ENCODE results near the gene SSH3.
A peak's percentile ranks its signal among the peaks of the same experiment; 100 is the strongest.

Gene SSH3

GRCh38 chr11:67274768-67275605 is 28.3 kb upstream of the SSH3 start:
- Mint-ChIP-seq H3K4me3 (peak overlapping the region; percentile 70), H3K27me3 (no peaks in the 10 kb centered on the region), H3K36me3 (peaks cover 62% of the 10 kb centered on the region), H3K9me3 (no peaks in the 10 kb centered on the region), H3K4me1 (peaks cover 100% of the 10 kb centered on the region), H3K27ac (peak overlapping the region; percentile 96)
- ATAC-seq = no peak

DNA sequence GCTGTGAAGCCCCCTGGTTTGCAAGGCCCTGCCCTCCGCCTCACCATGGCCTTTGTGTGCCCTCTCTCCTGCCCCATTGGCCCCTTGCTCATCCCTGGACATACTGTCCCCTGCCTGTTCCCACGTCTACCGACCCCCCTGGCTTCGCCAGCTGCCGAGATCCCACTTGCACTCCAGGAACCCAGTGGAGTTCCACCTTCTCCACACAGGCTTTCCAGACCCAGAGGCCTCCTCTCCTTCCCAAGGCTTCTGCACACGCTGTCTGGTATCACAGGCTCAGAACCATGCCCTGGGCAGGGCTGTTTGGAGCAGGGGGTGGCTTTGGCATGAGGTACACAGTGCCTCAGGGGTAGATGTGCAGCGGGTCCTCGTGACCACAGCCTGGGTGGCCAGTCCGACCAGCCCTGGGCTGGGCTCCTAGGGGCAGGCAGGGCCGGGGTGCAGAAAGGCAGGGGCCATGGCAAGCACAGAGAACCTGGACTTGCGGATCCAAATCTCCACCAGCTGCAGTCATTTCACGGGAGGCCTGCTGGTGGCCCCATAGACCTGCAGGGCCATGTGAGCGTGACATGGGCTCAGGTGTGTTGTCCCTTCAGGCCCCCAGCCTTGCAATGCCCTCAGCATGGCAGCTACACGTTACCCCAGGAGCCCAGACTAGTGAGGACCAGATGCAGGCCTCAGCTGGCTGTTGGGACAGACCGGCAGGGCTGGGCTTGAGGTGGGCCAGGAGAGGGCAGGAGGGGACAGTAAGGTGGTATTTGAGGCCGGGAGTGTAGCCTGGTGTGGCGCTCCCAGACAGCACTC is 27.5 kb upstream of the SSH3 start:
- peak overlapping the region; percentile 96 for H3K27ac Mint-ChIP-seq
- peaks cover 62% of the 10 kb centered on the region for H3K36me3 Mint-ChIP-seq

GRCh38 chr11:67276781-67277230 is 26.5 kb upstream of the SSH3 start:
- Mint-ChIP-seq H3K36me3 (peaks cover 57% of the 10 kb centered on the region), H3K27me3 (no peaks in the 10 kb centered on the region), H3K4me1 (peaks cover 87% of the 10 kb centered on the region), H3K4me3 (peak overlapping the region; percentile 68), H3K9me3 (no peaks in the 10 kb centered on the region), H3K27ac (peak overlapping the region; percentile 96)
- peak; percentile 39 for ATAC-seq

More for the DNA sequence above, 27.5 kb upstream of the SSH3 start:
- H3K4me1 Mint-ChIP-seq = peaks cover 96% of the 10 kb centered on the region
- no peak for ATAC-seq
- peak overlapping the region; percentile 52 for H3K4me3 Mint-ChIP-seq
- H3K9me3 Mint-ChIP-seq = no peaks in the 10 kb centered on the region
- no peaks in the 10 kb centered on the region for H3K27me3 Mint-ChIP-seq

- peak; percentile 96 for ATAC-seq
- Mint-ChIP-seq H3K4me1 (peaks cover 85% of the 10 kb centered on the region), H3K36me3 (peaks cover 63% of the 10 kb centered on the region)
These were observed 25.9 kb upstream of the SSH3 start for GRCh38 chr11:67277231-67277961.

DNA sequence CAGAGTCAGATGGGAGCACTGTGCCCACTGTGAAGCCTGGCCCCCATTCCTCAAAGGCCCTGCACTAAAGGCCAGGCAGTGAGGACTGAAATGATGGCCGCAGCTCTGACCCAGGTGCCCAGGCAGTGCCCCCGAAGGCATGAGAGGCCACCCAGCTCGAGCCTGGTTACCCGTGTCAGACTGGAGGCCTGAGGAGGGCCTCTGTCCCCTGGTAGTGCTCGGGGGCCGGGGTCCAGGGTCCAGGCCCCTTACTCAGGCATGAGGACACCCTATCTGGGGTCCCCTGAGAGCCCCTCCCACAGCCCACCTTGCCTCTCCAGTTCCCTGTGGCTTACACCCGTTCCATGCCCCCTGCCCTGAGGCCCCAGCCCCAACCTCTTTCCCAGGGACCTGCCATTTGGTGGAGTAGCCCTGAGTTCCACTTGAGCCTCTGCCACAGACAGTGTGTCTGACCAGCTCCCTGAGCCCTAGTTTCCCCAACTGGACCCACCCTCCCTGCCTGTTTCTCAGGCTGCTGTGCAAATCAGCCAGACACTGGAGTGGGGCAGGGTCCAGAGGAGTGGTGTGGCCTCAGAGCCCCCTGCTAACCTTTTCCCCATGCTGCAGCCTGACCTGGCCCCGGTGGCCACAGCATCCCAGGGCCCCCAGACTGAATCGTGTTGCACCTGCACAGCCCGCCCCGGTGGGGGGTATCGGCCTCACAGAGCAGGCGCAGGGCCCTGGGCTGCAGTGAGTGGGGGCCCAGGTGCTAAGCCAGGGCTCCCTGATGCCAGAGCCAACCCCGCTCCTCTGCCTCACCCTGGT is 25.0 kb upstream of the SSH3 start:
- H3K27me3 Mint-ChIP-seq = no peaks in the 10 kb centered on the region
- ATAC-seq = no peak
- H3K27ac Mint-ChIP-seq = peak overlapping the region; percentile 96
- H3K4me3 Mint-ChIP-seq = peak overlapping the region; percentile 68
- no peaks in the 10 kb centered on the region for H3K9me3 Mint-ChIP-seq
- peaks cover 75% of the 10 kb centered on the region for H3K4me1 Mint-ChIP-seq
- H3K36me3 Mint-ChIP-seq = peaks cover 70% of the 10 kb centered on the region

More at GRCh38 chr11:67277231-67277961, 25.9 kb upstream of the SSH3 start:
- H3K9me3 Mint-ChIP-seq = no peaks in the 10 kb centered on the region
- peak overlapping the region; percentile 96 for H3K27ac Mint-ChIP-seq
- H3K27me3 Mint-ChIP-seq = no peaks in the 10 kb centered on the region
- peak overlapping the region; percentile 68 for H3K4me3 Mint-ChIP-seq

DNA sequence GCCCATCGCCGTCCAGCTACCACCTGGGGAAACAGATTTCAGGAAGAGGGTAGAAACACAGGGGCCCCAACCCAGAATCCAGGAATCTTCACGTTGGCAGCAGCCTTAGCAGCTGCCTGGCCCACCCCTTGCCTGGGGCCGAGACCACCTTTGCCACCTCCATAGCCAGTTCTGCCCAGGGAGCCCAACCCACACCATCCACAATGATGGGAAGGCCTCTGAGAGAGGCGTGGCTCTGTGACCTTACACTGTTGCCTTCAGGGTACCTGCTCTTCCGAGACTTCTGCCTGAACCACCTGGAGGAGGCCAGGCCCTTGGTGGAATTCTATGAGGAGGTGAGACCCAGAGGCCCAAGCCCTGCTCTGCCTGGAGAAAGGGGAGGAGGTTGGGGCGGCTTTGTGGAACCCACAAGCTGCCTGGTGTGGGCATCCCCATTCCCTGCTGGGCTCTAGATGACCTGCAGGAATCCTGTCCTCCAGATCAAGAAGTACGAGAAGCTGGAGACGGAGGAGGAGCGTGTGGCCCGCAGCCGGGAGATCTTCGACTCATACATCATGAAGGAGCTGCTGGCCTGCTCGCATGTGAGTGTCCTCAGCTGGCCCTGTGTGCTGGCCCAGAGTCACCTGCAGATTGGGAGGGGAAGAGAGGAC is 24.3 kb upstream of the SSH3 start:
- Mint-ChIP-seq H3K4me1 (peaks cover 68% of the 10 kb centered on the region), H3K4me3 (peak overlapping the region; percentile 23), H3K36me3 (peaks cover 76% of the 10 kb centered on the region), H3K27me3 (no peaks in the 10 kb centered on the region), H3K27ac (peak overlapping the region; percentile 96), H3K9me3 (no peaks in the 10 kb centered on the region)
- ATAC-seq = no peak

DNA sequence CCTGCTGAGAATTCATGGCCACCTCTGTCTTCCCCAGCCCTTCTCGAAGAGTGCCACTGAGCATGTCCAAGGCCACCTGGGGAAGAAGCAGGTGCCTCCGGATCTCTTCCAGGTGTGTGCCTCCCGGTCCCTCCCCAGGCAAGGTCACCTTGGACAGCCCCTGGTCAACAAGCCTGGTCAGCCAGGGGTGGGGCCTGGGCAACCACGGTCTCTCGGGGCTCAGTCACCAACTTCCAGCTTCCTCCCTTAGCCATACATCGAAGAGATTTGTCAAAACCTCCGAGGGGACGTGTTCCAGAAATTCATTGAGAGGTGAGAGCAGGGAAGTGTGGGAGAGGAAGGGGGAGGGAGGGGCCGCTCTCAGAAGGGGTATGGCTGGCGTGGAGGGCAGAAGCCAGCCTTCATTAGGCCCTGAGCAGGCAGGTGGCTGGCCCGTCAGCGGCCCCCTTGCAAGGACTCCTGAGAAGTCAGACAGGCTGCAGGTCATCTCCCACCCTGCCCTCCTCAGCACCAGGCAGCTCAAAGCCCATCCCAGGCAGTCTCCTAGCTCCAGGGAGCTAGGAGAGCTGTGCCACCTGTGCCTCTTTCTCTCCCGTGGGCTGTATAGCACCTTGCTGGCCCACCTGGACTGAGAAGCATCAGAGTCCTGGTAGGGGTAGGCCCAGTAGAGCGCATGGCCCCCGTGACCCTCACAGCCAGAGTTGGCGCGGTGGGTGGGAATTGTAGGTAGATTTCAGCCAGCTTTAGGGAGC is 23.6 kb upstream of the SSH3 start:
- H3K4me3 Mint-ChIP-seq = no peak overlapping the region
- peaks cover 61% of the 10 kb centered on the region for H3K4me1 Mint-ChIP-seq
- H3K9me3 Mint-ChIP-seq = no peaks in the 10 kb centered on the region
- no peaks in the 10 kb centered on the region for H3K27me3 Mint-ChIP-seq
- H3K36me3 Mint-ChIP-seq = peaks cover 74% of the 10 kb centered on the region
- ATAC-seq = no peak
- H3K27ac Mint-ChIP-seq = peak overlapping the region; percentile 96

- H3K27ac Mint-ChIP-seq = peak overlapping the region; percentile 96
- H3K36me3 Mint-ChIP-seq = peaks cover 71% of the 10 kb centered on the region
- no peak for ATAC-seq
- peaks cover 55% of the 10 kb centered on the region for H3K4me1 Mint-ChIP-seq
- H3K27me3 Mint-ChIP-seq = no peaks in the 10 kb centered on the region
- no peaks in the 10 kb centered on the region for H3K9me3 Mint-ChIP-seq
- H3K4me3 Mint-ChIP-seq = no peak overlapping the region
These were observed 23.0 kb upstream of the SSH3 start for GRCh38 chr11:67280341-67280787.

DNA sequence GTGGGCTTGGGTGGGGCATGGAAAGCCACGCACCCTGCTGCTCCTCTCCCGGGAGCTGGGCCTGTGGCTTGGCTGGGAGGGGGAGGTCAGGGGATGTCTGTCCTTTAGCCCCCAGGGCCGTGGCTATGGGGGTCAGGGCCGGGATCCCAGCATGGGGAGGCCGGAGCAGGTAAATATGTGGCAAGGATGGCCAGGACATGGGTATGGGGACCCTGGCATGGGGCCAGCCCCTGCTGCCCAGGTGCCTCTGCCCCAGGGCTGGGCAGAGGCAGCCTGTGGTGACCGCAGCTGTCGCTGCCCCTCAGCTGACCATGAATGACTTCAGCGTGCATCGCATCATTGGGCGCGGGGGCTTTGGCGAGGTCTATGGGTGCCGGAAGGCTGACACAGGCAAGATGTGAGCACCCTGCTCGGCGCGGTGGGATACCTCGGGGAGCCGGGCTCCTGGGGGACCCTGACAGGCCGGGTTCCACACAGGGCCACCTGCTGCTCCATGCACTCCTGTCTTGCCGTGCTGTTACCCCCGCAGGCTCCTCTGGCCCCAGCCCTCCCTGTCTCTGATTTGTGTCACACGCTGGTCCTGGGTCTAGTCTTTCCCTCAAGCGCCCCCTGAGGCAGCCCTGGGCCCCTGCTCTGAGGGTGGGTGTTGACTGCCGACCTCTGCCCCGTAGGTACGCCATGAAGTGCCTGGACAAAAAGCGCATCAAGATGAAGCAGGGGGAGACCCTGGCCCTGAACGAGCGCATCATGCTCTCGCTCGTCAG is 22.4 kb upstream of the SSH3 start:
- H3K4me1 Mint-ChIP-seq = peaks cover 54% of the 10 kb centered on the region
- ATAC-seq = no peak
- no peak overlapping the region for H3K4me3 Mint-ChIP-seq
- H3K27ac Mint-ChIP-seq = peak overlapping the region; percentile 96
- H3K36me3 Mint-ChIP-seq = peaks cover 70% of the 10 kb centered on the region
- H3K27me3 Mint-ChIP-seq = no peaks in the 10 kb centered on the region
- no peaks in the 10 kb centered on the region for H3K9me3 Mint-ChIP-seq

- peak overlapping the region; percentile 60 for H3K27ac Mint-ChIP-seq
- H3K36me3 Mint-ChIP-seq = peaks cover 63% of the 10 kb centered on the region
- no peaks in the 10 kb centered on the region for H3K27me3 Mint-ChIP-seq
- H3K9me3 Mint-ChIP-seq = no peaks in the 10 kb centered on the region
- peaks cover 54% of the 10 kb centered on the region for H3K4me1 Mint-ChIP-seq
- H3K4me3 Mint-ChIP-seq = no peak overlapping the region
- no peak for ATAC-seq
These were observed 21.7 kb upstream of the SSH3 start for GRCh38 chr11:67281552-67282150.

DNA sequence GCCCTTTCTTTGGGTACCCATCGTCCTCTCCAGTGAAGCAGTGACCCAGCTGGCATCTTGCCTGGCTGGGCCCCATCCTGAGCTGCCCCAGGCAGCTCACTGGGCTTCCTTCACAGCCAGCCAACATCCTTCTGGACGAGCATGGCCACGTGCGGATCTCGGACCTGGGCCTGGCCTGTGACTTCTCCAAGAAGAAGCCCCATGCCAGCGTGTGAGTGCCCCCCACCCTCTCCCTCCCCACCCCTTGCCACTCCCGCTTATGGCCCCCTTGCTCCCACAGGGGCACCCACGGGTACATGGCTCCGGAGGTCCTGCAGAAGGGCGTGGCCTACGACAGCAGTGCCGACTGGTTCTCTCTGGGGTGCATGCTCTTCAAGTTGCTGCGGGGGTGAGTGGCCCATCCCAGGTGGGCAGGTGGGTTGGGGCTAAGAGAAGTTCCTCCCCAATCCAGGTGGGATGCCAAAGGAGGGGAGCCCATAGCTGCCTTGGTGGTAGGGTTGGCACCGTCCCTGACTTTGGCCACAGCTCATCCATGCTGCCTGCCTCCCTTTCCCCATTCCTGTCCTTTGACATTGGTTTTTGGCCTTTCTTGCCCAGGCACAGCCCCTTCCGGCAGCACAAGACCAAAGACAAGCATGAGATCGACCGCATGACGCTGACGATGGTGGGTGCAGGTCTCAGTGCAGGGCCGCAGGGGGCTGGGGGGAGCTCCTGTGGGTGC is 21.0 kb upstream of the SSH3 start:
- Mint-ChIP-seq H3K4me1 (peaks cover 54% of the 10 kb centered on the region), H3K27ac (peak overlapping the region; percentile 60), H3K4me3 (no peak overlapping the region), H3K9me3 (no peaks in the 10 kb centered on the region), H3K27me3 (no peaks in the 10 kb centered on the region), H3K36me3 (peaks cover 65% of the 10 kb centered on the region)
- ATAC-seq = no peak

DNA sequence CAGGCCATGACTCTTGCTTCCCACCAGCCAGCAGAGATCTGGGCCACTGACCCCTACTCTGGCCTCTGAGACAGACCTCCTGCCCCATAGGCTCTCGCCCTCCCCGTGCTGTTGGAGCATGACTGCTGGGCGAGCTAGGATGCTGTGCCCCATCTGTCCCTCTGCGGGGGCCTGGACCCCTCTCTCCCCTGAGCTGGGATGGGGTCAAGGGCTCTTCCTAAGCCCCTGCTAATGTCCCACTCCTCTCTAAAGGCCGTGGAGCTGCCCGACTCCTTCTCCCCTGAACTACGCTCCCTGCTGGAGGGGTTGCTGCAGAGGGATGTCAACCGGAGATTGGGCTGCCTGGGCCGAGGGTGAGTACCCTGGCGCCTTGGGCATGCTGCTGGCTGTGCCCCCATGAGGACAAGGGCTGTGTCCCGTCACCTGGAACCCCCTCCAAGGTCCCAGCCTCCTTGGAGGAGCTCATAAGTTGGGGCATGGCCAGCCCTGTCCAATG is 20.4 kb upstream of the SSH3 start:
- H3K36me3 Mint-ChIP-seq = peaks cover 65% of the 10 kb centered on the region
- no peak overlapping the region for H3K4me3 Mint-ChIP-seq
- peak overlapping the region; percentile 60 for H3K27ac Mint-ChIP-seq
- H3K4me1 Mint-ChIP-seq = peaks cover 54% of the 10 kb centered on the region
- ATAC-seq = no peak
- H3K27me3 Mint-ChIP-seq = no peaks in the 10 kb centered on the region
- H3K9me3 Mint-ChIP-seq = no peaks in the 10 kb centered on the region
